DMS53 (cell line): ENCODE measurements around the gene FAM78B.

Experiments used
- DNase-seq: peaks from one replicate; lab custom pipeline; 2025; lab: John Stamatoyannopoulos, UW

The FAM78B gene

GRCh38 chr1:166064951-166065350, 101.8 kb downstream of the FAM78B start:
- DNase-seq, result no peak

GRCh38 chr1:166064313-166064926, 102.4 kb downstream of the FAM78B start:
- DNase-seq, result no peak

GRCh38 chr1:166063701-166064100, 103.1 kb downstream of the FAM78B start:
- no peak for DNase-seq

- no peak for DNase-seq
Measured at GRCh38 chr1:166062421-166063070, 104.3 kb downstream of the FAM78B start.

DNA sequence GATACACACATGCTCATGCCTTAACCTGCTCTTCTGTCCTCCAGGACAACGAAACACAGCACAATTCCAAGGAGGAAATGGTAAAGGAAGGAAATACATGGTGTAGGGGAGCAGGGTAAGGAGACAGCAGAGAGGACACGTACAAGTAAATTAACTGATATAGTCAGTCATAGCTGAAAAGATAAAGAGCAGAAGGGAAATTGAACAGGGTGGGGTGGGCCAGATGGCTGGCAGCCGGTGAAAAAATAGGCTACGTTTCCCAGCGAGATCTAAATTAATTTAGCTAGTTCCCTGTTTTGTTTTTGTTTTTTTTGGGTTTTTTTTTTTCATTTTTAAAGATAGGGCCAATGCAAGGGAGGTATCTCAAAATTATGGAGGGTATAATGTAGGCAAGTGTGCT, 109.2 kb downstream of the FAM78B start:
- no peak for DNase-seq

- DNase-seq, result no peak
Measured at GRCh38 chr1:166053395-166053794, 113.4 kb downstream of the FAM78B start.

- DNase-seq, result no peak
Measured at GRCh38 chr1:166040202-166040997, 126.4 kb downstream of the FAM78B start.

DNA sequence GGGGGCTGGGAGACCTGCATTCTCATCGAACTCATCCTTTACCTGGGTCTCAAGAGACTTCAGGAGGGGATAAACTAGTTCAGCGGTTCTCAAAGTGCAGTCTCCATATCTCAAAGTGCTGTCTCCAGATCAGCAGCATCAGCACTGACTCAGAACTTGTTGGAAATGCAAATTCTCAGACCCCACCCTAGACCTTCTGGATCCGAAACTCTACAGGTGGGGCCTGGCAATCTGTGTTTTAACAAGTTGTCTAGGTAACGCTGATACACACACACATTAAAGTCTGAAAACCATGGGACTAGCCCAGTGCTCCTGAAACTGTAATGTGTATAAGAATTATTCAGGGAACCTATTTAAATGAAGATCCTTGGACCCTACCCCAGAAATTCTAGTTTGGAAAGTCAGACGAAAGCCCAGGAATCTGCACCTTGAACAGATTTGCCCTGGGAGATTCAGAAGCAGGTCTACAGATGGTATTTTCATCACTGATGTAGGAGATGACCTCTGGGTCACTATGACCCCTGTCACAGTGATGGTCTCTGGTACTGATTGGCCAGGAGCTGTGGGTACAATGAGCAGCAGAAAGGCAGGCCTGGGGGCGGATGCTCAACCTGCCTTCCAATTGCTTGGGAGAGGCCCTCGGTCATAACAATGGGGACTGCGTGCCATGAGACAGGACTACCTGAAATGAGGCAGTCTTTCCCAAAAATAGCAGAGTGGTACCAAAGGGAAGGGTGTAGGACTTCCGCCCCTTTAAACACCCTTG, 127.2 kb downstream of the FAM78B start:
- no peak for DNase-seq

GRCh38 chr1:166036092-166036491, 130.7 kb downstream of the FAM78B start:
- DNase-seq, result no peak

DNA sequence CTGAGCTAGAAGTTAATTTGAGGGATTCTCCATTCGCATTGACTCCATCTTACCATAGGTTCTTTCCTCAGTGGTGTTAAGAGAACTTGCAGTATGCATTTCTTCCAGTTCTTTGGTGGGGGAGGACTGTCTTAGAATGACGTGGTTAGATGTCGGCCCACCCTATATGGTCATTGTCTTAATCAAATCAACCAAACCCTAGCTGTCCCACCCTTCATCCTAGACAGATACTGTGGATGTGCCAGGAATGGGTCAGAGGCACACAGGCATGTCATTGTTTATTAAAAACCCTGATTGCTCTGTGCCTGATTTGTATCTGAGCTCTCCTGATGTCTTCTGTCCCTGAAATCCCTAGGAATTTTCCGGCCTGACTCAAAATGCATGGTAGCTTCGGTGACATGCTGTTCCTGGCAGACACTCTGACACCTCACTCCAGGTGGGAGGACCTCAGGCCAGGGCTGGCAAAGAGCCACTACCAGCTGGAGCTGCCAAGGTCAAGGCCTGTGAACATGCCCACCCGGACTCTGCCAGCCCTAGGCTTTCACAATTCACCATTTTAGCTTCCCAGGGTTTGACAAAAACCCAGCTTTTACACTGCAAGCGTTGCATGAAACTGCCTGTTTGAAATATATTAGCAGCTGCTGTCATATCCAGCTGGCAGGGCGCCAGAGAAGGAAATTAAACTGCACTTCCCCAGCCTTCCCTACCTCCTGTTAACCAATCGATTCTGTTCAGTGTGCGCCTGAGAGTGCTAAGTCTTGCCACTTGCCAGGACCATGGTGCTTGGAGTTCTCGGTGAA, 134.0 kb downstream of the FAM78B start:
- peak; percentile 23 for DNase-seq

DNA sequence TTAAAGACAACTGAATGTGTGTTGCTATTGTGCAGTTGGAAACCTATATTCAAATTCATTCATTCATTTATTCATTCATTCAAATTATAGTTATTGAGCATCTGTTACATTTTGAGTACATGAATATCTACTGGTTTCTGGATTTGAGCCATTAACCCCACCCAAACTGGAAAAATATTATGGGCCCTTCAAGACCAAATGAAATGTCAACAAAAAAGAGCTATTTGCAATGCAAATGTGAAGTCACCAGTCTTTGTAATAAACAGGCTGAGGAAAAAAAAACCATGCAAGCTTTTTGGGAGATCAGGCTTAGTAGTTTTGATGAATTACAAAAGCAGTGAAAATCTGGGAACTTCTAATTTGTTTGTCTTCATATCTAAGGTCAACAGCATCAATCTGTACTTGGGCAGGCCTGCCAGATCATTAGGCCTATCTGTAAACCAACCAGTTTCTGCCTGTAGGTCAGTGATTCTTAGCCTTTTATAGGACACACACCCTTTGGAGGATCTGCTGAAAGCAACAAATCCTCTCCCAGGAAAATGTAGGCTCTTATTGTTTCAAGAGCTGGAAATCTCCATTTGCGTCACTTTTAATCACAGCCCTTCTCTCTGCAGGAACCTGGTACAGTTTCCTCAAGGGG, 134.7 kb downstream of the FAM78B start:
- no peak for DNase-seq

DNA sequence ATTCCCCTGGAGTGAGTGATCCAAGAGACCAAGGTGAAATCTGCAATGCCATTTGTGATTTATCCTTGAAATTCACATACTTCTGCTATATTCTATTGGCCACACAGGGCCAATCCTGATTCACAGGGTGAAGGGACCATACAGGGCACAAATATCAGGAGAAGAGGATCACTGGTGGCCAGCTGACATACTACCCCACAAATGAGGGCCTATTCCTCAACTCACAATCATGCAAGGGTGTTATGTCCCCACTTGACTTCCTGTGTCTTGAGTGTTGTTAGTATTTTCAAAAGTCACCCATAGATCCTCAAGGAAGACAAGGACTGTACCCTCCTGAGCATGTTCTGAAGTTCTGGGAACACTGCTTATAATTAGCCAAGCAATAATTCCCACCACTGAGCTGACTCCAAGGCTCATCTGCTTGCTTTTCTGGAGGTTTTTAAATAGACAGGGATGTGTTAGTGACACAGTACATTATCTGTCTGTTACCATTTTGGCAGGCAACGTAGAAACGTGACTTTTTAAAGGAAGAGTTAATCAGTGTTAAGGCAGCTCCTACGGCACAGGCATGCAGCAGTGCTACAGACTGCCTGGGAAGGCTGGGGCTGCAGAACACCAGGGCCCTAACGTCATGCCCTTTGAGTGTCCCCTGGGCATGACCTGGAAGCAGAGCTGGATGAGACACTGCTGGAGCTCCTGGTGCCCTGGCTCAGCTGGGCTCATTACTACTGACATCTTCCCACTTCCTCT, 137.4 kb downstream of the FAM78B start:
- DNase-seq, result no peak

DNA sequence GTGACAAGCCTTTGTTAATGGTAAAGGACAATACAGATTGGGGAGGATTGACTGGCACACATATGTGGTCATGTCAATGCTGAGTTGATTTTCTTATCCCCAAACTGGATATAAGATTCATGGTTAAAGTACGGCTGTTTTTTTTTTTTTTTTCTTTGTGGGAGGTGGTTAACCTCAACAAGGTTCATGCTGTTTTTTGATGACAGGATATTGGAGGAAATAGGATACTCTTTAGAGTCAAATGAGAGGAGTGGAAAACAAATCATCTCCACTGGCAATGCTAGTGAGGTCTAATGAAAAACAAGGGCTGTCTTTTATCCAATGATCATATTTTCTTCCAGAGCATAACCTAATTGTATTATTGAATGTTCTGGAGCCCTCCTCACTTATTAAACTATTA, 140.2 kb downstream of the FAM78B start:
- no peak for DNase-seq

DNA sequence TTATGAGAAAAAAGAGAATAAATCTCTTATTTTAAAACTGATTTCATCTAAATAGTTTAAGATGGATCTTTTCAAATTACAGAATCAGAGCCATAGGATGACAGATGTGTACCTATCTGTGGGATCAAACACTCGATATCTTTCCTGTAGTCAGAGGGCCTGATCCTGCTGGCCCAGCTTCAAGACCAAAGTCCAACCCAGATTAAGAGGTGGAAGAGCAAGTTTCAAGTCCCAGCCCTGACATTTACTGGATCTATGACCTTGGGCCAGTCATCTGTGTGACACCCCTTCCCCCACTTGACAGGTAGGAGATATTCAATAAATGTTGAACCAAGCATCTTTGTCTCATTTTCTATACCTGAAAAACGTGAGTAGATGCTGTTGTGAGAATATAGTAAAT, 140.7 kb downstream of the FAM78B start:
- DNase-seq, result no peak

DNA sequence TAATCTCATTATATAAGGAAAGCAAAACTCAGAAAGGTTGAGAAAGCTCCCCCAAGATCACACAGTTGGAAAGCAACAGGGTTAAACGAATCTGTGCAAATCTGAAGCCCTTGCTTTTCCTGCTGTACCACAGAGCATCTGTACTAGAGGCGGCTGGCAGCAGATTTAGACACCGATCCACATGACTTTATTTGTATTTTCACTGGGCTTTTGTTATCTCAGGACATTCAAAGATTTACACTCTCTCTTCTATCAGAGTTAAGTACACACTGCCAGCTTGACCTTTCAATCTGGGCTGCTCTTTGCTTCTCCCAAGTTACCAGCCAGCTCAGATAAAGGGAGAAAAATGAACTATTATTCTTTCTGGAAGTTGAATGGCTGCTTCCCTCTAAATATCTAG, 146.6 kb downstream of the FAM78B start:
- DNase-seq, result no peak
